ENCODE data around the gene LARP4. TPM values are rescaled to one million over a fixed set of nuclear protein-coding genes. Genes with fewer than 3 reads are reported as not detected.
"Not testable (repeated sequence)": the region's sequence is repeated elsewhere in the genome, so short reads cannot be mapped to it uniquely, and the experiment has no call there.

Gene LARP4
- total RNA-seq, 1 donor from 2014 or later = 55.6 TPM

DNA sequence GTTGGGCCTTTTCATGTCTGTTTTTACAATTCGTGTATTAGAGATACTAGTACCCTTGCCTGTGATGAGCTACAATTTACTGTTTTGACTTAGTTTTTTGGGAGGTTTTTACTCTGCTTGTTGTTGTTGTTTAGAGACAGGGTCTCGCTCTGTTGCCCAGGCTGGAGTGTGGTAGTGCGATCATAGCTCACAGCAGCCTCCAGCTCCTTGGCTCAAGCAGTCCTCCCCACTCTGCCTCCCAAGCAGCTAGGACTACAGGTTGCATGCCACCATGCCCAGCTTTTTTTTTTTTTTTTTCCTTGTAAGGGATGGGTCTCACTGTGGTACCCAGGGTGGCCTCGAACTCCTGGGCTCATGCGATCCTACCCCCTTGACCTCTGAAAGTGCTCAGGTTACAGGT lies 52.1 kb downstream of the LARP4 start:
- DNase-seq = no peak
- intact Hi-C loops (cut with micrococcal nuclease) = no loop called here
- ATAC-seq = no peak

- intact Hi-C loops (cut with micrococcal nuclease) = no loop called here
- ATAC-seq (no peak), DNase-seq (no peak)
Measured at GRCh38 chr12:50453872-50454271, 53.2 kb downstream of the LARP4 start.

DNA sequence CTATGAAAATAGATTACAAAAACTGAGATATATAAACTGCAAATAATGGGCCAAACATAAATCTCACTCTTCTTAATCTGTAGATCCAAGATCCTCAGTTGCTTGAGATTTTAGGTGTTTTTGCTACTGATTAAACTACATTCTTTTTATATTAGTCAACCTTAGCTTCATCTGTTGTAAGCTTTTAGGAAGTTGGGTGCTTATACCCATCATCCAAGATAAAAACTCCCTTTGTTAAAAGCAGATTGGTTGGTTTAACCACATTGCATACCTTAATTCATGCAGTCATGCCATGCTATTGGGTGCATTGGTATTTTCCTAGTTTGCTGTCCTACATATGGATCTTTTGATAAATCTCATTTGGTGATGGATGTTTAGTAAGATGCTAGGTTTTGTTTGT lies 57.9 kb downstream of the LARP4 start:
- DNase-seq = no peak
- intact Hi-C loops (cut with micrococcal nuclease) = no loop called here

GRCh38 chr12:50467439-50467838 lies 66.8 kb downstream of the LARP4 start:
- intact Hi-C loops (cut with micrococcal nuclease) = no loop called here
- DNase-seq = no peak
- ATAC-seq = no peak

More for the DNA sequence above, 57.9 kb downstream of the LARP4 start:
- ATAC-seq = no peak

- DNase-seq (no peak), ATAC-seq (no peak)
- intact Hi-C loops (cut with micrococcal nuclease) = no loop called here
Measured at GRCh38 chr12:50477241-50477832, 76.7 kb downstream of the LARP4 start.

GRCh38 chr12:50482571-50482970 lies 81.9 kb downstream of the LARP4 start:
- ATAC-seq (no peak), DNase-seq (no peak)
- intact Hi-C loops (cut with micrococcal nuclease) = no loop called here

GRCh38 chr12:50483488-50483887 lies 82.8 kb downstream of the LARP4 start:
- ATAC-seq = no peak
- DNase-seq = no peak
- intact Hi-C loops (cut with micrococcal nuclease) = no loop called here

DNA sequence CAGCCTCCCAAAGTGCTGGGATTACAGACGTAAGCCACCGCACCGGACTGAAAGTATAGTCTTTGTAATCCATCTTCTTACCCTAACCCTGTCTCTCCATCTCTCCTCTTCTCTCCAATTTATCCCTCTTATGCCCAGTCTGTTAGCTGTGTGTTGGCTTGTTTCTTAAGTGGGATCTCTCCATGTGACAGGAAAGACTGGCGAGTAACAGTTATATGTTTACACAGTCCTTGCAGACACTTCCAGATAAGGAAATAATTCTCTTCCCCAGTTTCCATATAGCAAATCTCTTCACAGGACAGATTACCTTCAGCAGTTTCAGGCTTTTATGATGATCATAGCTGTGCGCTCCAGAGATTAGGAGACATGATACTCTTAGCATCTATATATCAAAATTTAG lies 88.1 kb downstream of the LARP4 start:
- ATAC-seq (no peak), DNase-seq (no peak)
- intact Hi-C loops (cut with micrococcal nuclease) = no loop called here

DNA sequence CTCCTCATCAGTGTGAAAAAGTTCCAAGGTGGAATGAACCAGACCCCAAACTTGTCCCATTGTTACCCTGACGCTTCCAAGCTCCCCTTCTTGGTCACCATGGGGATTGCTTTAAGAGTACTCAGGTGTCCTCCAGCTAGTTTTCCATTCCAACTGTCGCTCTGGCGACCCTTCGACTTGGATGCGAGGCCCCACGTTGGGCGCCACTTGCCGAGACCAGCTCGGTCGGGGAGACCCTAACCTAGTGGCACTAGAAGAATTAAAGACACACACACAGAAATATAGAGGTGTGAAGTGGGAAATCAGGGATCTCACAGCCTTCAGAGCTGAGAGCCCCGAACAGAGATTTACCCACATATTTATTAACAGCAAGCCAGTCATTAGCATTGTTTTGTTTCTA lies 97.4 kb downstream of the LARP4 start:
- ATAC-seq; DNase-seq; intact Hi-C loops (cut with micrococcal nuclease): not testable (repeated sequence)

DNA sequence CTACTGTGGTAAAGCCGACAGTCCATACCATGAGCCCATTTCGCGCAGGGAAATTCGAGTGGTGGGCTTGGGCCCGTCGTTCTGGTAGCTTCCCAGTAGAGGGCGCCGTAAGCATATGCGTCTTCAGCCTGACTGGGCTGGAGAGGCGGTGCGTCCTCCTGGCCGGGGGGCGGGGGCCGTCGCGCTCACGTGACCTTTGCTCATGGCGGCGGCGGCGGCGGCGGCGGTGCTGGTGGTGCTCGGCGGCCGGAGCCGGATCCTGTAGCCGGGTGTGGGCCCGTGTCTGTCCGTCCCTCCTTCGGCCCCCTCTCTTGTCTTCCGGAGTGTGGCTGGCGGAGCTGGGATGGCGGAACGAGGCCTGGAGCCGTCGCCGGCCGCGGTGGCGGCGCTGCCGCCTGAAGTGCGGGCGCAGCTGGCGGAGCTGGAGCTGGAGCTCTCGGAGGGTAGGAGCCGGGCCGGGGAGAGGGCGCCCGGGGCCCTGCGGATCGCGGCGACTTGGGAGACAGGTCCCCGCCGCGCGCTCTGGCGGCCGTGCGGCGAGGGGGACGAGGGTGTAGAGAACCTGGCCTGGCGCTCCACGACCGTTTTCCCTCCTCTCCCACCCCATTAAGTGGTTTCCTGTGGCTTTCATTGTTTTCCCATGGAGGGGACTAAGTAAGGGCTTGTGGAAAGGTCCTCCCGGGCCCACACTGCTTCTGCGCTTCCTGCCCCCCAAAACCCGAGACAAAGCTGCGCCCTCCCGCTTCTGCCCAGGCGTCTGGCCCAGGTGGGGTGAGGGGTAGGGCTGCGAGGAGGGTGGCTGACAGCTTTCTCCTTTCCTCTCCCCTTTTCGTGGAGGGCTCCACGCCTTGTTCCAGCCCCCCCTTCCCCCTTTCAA lies 104.4 kb downstream of the LARP4 start, which contains the start of gene DIP2B:
TSS of gene DIP2B (plus strand) at position 188 of the 877 bp plus-strand sequence. CDS start at position 344, 156 bp downstream.
- ATAC-seq (peak; percentile 95), DNase-seq (peak; percentile 98)
- intact Hi-C loops (cut with micrococcal nuclease) = loop anchor here (2.0 kb wide), 1 partner anchor 134 kb away; no protein-coding TSS in a partner anchor

GRCh38 chr12:50505675-50506530 lies 105.2 kb downstream of the LARP4 start:
- peak; percentile 35 for ATAC-seq
- DNase-seq = no peak

DNA sequence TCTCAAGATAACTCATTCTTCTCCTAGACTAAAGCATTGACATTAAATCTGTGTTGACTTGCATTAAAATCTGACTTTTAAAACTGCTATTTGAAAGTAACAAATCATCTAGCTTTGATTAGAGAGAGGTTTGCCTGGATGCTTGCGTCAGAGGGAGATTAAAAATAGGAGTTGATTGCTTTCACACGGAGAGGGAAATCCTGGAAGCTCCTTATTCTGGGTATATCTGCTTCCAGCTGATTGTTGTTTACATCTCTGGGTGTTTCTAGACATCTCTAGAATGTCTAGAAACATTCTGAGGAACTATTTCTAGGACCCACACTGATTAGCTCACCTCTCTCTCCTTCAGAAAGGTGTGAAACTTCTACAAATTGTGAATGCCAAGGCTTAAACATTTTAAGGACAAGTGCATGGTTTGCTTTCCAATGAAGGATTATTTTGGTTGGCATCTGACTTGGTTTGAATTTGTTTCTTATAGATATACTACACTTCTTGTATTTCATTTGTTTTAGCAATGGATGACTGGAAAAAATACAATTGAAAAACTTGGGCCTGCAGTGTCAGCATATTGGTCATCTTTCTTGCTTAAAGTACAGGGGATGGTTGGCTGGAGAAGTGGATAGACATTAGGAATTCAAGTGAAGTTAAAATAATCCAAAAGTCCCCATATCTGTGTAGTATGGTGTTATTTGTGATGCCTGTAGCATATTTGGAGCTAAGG lies 106.2 kb downstream of the LARP4 start:
- ATAC-seq (no peak), DNase-seq (no peak)
- intact Hi-C loops (cut with micrococcal nuclease) = no loop called here

More at GRCh38 chr12:50505675-50506530, 105.2 kb downstream of the LARP4 start:
- intact Hi-C loops (cut with micrococcal nuclease) = loop anchor here (2.0 kb wide), 1 partner anchor 133 kb away; no protein-coding TSS in a partner anchor

- DNase-seq (no peak), ATAC-seq (no peak)
- intact Hi-C loops (cut with micrococcal nuclease) = no loop called here
Measured at GRCh38 chr12:50507474-50507838, 106.8 kb downstream of the LARP4 start.

GRCh38 chr12:50507930-50508329 lies 107.2 kb downstream of the LARP4 start:
- intact Hi-C loops (cut with micrococcal nuclease) = no loop called here
- ATAC-seq (no peak), DNase-seq (no peak)

GRCh38 chr12:50508414-50508813 lies 107.7 kb downstream of the LARP4 start:
- no peak for DNase-seq
- intact Hi-C loops (cut with micrococcal nuclease) = no loop called here
- no peak for ATAC-seq

DNA sequence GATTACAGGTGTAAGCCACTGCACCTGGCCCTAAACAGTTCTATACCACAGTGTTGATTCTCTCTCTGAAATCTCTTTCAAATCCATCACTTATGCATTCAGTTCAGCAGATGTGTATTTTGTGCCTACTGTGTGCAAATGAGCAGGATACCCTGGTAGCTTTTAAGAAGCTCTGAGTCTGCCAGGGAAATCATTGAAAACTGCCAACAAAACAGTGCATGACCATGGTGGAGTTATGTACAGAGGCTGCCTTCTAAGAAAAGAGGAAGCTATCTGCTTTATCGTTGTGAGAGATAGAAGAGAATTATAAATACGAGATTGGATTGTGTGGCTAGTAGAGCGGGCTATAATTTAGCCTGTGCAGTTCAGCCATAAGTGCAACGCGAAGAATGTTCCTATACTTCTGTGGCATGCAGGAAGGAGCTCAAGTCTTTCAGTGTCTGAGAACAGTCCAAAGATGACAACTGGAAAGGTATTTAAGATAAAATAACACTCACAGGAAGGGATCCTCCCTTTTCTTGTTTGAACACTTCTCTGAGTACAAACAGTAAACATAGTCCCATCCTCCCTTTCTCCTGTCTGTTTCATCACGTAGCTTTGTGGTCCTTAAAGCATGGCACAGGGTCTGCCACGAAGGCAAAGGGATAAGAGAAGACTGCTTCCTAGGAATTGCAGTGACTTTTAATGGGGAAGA lies 108.4 kb downstream of the LARP4 start:
- DNase-seq = no peak
- no peak for ATAC-seq
- intact Hi-C loops (cut with micrococcal nuclease) = no loop called here

DNA sequence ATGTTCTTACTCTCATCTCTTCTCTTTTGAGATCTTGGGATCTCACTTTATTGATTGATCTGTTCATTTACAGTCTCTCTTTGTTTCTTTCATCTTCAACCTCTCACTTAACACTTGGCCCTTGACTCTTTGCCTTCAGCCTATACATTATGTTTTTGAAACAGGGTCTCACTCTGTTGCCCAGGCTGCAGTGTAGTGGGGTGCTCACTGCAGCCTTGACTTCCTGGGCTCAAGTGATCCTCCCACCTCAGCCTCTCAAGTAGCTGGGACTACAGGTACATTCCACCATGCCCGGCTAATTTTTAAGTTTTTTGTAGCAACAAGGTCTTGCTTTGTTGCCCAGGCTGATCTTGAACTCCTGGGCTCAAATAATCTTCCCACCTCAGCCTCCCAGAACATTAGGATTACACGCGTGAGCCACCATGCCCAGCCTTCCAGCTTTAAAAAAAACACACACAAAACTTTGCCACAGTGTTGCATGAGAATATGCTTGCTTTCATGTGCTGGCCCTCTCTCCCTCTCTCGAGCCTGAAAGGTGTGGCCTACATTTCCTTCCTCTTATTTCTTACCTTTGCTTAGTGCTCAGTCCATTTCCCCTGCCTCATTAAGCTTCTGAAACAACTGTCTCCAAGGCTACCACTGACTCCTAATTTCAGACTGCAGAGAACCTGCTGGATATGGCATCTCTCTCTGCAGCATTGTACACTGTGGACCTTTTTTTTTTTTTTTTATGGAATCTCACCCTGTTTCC lies 114.0 kb downstream of the LARP4 start:
- intact Hi-C loops (cut with micrococcal nuclease) = no loop called here
- DNase-seq = no peak
- ATAC-seq = no peak

GRCh38 chr12:50515587-50515986 lies 114.9 kb downstream of the LARP4 start:
- peak; percentile 20 for ATAC-seq

More at GRCh38 chr12:50515587-50515986, 114.9 kb downstream of the LARP4 start:
- no peak for DNase-seq
- intact Hi-C loops (cut with micrococcal nuclease) = no loop called here

Data from left ventricle myocardium superior (tissue), 1 donor.